ENCODE data around the gene TBL1X.
A peak's percentile ranks its signal among the peaks of the same experiment; 100 is the strongest.

TBL1X gene

DNA sequence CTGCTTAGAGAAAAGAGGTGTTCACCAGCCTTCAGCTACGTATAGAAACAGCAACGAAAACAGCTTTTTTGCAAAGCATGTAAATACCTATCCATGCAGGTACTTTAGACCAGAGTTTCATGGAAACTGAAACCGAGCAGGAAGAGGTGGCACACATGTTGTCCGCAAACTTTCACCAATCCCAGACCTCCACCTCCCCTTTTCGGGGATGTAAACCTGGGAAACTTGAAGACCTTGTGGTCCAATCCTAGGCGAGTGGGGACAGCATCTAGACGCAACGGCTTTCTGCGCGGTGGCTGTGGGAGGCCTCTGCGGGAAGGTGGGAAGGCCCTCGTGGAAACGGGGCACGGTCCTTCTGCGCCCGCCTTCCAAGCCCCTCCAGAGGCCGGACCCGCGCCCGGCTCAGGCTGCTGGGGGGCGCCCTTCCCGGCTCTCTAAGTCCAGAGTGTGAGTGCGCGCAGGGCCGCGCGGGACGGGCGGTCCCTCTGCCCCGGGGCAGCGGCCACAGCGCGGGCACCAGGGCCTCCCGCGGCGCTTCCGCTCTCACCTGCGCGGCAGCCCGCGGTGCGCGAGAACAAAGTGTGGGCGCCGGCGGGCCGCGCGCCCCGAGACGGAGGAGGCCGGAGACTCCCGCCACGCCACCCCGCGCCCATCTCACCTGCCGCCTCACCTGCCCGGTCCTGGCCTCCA is 320.5 kb downstream of the TBL1X start:
- no peak for DNase-seq

DNA sequence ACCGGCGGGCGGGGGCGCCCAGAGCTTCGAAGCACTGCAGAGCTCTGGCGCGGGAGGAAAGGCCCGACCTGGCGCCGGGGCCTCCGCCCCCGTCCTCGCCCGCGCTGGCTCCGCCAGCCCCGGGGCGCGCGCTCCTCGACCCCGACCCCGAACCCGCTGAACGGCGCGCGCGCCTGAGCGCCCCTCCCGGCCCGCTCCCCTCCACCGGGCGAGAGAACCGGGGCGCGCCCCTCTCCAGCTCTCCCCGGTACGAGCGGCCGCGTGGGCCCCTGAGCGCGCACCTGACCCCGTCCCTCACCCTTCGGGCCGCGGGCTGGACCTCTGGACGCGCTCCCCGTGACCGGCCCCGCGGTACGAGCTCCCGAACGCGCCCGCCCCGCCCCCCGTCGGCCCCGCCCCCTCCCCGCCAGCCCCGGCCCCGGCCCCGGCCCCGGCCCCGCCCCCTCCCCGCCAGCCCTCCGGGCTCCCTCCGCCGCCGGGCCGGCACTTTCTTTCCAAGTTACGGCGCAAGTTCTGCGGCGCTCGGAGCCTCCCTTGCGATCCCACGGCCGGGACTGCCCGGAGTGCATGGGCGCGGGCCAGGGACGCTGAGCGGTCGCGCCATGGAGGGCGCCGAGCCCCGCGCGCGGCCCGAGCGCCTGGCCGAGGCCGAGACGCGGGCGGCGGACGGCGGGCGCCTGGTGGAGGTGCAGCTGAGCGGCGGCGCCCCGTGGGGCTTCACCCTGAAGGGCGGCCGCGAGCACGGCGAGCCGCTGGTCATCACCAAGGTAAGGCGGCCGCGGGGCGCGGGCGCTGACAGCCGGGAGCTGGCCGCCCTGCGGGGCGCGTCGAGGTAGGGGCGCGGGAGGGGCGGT is 321.3 kb downstream of the TBL1X start, which contains the start of gene SHROOM2:
Gene SHROOM2 (plus strand): TSS at position 486 of the 854 bp plus-strand sequence. CDS start 117 bp downstream, at position 603.
- no peak for DNase-seq

DNA sequence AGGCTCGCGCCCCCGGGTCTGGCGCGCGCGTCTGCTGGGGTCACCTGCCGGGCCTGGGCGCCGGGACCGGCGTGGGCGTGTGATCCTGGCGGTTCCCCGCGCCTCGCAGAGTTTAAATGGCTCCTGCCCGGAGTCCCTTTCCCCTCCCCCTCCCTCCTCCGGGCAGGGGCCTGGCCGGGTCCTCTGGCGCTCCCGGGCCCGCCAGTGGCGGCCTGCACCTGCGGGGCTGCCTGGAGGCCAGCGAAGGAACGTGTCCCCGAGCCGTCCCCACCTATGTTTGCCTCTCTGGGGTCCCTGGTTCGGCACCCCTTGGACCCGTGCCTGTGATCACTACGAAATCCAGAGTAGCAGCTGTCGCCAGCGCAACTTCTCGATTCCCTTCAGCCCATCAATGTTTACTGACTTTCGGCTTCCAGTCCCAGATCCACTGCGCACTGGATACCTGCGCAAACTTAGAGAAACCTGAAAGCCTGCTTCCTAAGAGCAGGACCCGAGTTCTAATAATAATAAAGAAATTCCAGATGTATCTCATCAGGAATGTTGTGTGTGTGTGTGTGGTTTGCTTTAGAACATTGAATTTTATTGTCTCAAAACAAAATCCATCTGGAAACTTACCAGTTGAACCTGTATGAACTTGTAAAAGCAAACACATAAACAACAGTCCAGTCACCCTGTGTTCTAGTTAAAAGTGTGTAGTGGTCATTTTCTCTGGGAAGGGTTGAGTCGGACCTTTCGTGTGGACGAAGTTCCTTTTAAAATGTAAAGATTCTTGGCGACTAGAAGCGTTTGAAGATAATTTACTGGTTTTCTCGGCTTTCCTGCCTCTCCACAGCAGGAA is 322.2 kb downstream of the TBL1X start:
- no peak for DNase-seq

DNA sequence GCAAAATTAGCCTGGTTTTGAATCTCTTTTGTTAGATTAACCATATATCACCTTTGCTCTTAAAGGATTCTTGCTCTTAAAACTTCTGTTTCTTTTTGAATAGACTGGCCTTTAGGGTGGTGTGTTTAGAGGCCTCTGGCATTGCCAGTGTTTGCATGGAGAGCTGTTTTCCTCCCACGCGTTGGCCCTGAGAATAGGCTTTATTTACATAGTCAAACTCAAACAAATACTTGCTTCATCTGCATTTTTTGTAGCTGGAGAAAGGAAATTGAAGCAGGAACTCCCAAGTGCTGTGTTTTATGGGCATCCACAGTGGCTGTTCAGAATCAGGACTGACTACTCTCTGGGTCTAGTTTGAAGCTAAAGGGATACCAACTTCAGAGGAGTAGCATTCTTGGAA is 324.1 kb downstream of the TBL1X start:
- DNase-seq: peak; percentile 39

DNA sequence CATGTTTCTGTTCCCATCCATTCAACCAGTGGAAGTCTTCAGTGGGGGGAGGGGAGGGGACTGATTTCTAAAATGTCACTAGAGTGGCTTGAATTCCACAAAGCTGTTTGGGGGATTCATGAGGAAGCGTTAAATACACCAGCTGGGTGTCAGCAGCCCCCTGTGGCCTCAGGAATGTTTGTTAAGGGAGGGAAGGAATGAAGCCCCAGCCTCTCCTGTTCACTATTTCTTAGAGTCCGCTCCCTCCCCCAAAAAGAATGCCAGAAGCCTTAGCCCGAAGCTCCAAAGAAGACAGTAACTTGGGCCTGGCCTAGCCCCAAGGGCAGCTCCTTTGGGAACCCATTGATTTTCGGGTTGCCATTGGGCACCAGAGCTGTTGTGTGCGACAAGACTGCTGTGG is 324.7 kb downstream of the TBL1X start:
- DNase-seq: no peak
